SIG-M5 treated with dmso at 0.1 percent for 504 hours (cell line): Measurements from ENCODE around the gene EFEMP2.

Source experiments
- DNase-seq: peaks from one replicate; lab custom pipeline; 2025; ENCODE audit not compliant: unreplicated experiment; lab: John Stamatoyannopoulos, UW

Gene EFEMP2

DNA sequence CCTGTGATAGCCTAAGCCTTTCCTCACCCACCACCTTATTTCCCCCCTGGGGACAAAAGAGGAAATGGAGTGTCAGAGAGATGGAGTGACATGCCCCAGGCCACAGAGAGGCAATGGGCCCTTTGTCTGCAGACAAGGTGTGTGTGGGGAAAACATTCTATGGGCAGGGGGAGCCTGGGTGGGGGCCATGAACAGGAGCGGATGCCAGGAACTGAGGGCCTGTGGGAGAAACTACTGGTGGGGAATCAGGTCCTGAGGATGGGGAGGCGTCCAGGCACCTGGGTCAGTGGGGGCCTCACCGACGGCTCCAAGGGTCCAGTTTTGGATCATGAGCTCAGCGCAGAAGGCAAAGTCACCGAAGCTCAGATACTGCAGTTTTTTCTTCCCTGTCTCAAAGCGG is 12.6 kb upstream of the EFEMP2 start:
- DNase-seq: no peak

DNA sequence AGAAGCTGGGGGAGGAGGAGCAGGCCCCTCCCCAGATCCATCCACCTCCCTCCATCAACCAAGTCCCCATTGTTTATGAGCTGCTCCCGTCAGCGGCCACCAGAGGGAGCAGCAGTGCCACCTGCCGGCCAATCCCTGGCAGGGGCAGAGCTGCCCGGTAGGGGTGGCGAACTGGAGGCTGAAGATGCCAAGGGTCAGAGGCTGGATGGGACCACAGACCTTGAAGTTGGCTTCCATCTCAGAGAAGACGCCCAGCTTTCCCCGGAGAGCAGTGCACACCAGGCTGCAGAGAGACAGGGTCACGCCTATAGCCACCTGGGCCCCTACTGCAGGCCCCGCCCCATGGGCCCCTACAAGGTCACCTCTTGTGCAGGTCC is 12.1 kb upstream of the EFEMP2 start:
- DNase-seq: peak; percentile 67

DNA sequence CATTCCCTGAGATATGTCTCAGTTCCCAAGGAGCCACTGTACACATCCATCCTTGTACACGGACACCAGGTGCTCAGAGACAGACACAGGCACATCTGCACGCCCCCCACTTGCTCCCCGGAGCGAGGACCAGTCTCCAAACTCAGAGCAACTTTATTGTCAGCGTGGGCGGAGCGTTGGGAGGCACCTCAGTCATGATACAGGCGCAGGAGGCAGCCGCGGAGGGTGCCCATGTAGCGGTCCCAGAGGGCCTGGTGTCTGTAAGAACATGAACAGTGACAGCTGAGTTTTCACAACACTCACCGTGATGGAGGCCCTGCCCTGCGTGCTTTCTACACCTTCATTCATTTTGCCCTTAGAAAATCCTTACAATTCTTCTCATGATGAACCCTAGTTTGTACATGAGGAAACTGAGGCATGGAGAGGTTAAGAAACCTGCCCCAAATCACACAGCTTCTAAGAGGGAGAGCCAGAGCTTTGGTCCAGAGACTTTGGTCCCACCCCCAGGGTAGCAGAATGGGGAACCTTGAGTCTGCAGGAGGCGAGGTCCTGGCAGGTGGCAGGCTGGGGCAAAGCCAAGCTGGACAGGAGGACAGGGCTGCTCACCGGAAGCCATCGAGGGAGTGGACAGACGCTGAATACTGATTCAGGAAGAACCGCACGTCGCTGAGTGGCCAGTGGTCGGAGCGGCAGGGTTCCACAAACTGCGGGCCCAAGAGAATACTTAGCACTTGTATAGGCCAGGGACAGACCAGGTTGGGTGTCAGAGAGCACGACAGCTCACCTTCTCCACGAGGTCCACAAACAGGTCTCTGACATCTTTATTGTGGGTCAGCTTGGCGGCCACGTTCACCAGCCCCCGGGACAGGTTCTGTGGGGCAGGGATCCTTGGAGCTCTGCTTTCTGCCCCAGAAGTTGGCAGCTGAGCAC is 11.5 kb upstream of the EFEMP2 start:
- no peak for DNase-seq

DNA sequence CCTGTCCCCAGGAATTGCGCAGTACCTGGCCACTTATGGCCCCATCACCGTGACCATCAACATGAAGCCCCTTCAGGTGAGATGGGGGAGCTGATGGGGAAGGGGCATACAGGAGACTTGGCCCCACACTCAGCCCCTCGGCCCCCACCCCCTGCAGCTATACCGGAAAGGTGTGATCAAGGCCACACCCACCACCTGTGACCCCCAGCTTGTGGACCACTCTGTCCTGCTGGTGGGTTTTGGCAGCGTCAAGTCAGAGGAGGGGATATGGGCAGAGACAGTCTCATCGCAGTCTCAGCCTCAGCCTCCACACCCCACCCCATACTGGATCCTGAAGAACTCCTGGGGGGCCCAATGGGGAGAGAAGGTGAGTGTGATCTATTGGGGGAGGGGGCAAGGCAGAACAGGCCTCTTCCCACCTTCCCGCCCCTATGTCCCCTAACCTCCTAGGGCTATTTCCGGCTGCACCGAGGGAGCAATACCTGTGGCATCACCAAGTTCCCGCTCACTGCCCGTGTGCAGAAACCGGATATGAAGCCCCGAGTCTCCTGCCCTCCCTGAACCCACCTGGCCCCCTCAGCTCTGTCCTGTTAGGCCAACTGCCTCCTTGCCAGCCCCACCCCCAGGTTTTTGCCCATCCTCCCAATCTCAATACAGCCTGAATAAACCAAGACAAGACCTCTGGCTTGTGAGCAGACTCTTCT is 10.6 kb upstream of the EFEMP2 start:
- no peak for DNase-seq

DNA sequence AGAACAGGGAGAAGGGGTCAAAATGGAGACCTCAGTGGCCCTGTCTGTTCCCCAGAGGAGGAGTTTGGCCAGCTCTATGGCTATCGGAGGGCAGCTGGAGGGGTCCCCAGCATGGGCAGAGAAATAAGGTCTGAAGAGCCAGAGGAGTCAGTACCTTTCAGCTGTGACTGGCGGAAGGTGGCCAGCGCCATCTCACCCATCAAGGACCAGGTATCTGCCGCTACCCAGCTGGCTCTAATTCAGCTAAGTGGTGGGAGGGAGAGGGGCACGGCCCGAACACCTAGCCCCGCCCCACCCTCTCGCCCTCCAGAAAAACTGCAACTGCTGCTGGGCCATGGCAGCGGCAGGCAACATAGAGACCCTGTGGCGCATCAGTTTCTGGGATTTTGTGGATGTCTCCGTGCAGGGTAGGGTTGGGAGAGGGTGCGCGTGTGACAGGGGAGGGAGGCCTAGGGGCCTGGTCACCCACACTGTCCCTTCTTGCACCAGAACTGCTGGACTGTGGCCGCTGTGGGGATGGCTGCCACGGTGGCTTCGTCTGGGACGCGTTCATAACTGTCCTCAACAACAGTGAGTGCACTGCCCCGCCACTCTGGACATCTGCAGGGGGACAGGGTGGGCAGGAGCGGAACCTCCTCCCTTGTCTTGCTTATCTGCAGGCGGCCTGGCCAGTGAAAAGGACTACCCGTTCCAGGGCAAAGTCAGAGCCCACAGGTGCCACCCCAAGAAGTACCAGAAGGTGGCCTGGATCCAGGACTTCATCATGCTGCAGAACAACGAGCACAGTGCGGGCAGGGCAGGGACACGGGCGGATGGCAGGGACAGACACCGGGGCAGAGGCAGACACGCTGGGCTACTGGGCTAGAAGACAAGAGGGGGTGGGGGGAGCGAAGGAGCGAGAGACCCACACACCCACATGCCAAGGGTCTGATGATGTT is 9.8 kb upstream of the EFEMP2 start:
- no peak for DNase-seq

DNA sequence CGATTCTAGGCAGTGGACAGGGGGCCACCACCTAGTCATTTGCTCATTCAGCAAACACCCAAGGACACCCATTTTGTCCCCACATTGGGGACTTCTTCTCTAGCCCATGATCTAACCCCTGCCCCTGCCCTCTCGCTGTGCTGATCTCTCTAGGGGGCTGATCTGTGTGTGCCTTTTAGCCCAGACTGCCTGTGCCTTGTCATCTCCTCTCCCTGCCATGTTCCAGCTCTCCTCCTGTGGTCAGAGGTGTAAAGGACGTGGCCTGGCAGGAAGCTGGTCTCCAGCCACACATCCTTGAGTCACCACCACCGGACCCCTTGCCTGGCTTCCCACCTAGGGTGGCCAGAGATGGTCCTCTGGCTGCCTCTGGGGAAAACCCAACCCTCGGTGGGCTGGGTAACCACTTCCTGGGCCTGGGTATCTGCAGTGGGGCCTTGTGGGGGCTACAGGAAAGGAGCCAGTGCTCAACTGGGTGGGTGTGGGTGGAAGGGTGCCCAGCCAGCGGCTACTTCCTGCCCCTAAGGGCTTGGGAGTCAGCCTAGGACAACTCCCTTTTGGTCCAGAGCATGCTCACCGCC is 8.3 kb upstream of the EFEMP2 start:
- DNase-seq: no peak

DNA sequence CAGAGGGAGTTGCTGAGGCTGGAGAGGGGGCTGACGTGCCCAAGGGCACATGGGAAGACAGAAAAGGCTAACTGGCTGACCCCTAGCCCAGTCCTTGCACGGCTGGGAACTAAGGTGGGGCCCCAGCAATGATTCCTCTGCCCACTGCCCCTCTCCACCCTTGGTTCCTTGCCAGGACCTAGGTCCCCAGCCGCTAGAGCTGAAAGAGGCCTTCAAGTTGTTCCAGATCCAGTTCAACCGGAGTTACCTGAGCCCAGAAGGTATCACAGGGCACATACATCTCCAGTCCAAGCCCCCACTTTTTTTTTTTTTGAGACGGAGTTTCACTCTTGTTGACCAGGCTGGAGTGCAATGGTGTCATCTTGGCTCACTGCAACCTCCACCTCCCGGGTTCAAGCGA is 7.4 kb upstream of the EFEMP2 start:
- no peak for DNase-seq

DNA sequence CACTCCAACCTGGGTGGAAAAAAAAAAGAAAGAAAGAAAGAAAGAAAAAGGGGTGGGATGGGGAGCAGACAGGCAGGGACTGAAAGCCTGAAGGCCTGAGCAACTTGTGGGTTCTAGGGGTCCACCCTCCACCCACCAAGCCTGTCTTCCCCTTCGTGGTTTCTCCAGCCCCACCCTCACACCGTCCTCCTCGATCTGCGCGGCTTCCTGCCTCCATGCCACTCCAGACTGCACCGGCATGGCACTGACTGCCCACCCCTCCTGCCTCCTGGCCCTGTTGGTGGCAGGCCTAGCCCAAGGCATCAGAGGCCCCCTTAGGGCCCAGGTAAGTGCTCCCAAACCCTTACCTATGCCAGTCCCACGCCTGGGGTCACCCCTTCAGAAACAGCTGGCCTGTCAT is 7.0 kb upstream of the EFEMP2 start, which contains the start of gene CTSW:
Gene CTSW, plus strand, starts transcription at position 221 of the 400 bp plus-strand sequence. Its CDS starts 18 bp downstream, at position 239.
- DNase-seq: no peak

DNA sequence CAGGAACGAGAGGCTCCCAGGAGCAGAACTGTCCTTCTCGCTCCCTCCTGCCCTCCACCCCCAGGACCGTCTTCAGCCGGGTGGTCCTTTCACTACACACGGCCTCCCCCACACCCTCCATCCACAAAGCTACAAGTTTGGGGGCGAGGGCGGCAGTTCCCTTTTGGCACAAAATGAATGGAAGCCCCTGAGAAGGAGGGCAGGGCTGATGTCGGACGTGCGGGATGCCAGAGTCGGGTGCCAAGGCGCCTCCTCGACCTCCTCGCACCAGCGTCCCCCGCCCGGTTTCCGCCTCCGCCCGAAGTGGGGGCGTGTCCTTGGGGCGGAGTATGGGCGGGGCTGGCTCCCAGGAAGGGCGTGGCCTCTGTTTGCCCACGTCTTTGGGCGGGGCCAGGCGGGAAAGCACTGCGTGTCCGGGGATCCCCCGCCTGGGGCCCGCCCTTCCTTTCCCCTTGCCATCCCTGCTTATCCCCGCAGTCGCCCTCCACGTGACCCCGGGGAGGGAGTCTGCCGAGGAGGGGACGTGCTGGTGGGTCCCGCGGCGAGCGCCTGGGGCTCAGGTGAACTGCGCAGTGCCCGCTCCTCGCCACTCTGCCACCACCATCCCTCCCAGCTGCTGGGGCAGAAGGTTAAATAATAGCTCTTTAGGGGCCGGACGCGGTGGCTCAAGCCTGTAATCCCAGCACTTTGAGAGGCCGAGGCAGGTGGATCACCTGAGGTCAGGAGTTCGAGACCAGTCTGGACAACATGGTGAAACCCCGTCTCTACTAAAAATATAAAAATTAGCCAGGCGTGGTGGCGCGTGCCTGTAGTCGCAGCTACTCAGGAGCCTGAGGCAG is 937 bp upstream of the EFEMP2 start:
- peak; percentile 88 for DNase-seq

DNA sequence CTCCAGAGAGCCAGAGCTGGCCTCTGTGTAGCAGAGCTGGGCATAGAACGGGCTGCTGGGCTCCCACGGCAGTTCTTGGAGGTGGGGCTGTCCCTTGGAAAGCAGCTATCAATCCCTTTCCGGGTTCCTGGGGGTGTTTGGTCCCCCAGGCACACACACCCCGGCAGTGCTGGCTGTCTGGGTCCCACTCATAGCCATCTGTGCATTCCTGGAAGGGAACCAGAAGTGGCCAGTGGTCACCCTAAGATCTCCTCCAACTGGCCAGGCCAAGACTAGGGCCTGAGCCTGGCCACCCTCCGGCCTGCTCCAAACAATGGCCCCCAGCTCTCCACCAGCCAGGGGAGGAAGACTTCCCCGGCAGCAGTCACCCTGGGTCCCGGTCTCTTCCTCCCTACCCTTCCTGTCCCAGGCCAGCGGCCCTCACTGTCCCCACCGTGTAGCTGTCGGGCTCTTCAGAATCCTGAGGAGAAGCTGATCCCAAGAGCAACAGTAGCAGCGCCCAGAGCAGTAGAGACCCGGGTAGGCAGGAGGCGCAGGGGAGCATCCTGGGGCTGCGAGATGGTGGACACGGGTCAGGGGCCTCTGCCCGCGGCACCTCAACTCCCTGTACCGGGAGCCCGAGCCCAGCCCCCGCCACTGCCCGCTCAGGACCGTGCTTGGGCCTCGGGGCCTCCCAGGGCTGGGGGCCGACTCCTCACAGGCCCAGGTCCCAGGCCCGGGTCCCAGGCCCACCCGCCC is 620 bp downstream of the EFEMP2 start:
- no peak for DNase-seq

DNA sequence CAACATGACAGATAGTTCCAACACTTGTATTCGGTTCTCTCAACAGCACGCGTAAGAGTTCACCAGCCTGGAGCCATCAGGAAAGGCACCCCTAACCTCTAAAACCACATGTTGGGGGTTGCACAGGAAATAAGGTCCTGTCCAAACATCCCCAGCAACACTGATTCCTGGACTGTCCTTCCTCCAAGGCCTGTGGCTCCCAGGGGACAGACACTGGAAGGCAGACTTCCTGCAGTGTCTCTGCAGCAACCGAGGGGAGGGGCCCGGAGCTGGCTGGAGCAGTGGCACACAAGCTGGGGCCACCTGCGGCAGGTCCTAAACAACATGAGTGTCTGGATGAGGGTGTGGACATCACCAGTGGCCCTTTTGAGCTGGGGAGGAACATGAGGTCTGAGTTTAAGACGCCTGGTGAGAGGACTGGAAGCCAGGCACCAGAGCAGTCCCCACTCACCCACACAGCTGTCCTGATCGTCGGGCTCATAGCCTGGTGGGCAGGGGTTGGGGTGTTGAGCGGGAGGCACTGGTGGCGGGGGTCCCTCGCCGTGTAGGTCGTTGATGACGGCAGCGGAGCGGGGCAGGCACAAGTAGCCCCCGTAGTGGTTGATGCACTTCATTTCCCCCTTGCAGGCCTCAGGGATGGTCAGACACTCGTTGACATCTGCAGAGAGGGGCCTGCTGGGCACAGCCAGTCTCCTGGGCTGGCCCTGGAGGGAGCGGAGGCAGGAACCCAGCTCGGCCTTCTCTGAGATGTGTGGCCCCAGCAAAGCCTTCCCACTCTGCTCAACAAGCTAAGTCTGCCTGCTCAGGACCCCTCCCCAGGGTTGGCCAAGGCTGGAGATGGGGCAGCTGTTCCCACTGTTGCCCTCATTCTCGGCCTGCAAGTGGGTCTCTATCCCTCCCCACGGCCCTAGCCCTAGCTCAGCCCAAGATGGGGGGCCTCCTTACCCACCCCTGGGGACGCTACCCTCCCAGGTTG is 1.6 kb downstream of the EFEMP2 start:
- DNase-seq: no peak

DNA sequence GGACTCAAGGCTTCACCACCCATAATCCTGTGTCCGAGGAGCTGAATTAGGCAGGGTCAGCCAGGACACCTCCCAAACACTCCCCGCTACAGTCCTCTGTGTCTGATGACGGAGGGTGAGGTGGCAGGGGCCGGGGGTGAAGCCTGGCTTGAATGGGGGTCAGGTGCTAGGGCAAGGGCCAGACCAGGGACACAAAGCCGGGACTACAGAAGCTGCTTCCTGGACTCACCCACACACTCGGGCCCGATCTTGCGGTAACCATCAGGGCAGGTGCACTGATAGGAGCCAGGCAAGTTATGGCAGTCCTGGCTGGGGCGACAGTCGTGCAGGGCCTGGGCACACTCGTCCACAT is 2.3 kb downstream of the EFEMP2 start:
- DNase-seq: no peak

DNA sequence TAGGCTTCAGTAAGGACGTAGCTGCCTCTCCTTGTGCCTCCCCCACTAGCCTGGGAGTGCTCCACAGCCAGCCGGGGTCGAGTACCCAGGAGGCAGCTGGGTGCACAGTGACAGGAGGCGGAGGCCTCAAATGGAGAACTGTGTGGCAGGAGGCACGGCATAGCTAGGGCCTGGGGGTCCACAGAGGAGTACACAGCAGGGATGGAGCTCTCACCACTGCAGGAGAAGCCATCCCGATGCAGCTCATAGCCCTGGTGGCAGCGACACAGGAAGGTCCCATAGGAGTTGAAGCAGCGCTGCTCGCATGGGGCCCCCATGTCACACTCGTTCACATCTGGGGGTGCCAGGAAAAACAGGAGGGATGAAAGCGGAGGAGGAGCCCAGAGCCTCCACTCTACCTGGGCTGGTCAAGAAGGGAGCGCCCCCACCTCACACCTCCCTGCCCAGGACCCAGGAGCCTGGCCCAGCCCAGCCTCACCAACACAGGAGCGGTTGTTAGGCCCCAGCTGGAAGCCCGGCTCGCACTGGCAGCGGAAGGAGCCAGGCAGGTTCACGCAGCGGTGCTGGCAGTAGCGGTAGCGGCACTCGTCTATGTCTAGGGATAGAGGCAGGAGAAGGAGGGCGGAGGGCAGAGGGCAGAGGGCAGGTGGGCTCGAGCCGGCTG is 2.8 kb downstream of the EFEMP2 start:
- DNase-seq: no peak

DNA sequence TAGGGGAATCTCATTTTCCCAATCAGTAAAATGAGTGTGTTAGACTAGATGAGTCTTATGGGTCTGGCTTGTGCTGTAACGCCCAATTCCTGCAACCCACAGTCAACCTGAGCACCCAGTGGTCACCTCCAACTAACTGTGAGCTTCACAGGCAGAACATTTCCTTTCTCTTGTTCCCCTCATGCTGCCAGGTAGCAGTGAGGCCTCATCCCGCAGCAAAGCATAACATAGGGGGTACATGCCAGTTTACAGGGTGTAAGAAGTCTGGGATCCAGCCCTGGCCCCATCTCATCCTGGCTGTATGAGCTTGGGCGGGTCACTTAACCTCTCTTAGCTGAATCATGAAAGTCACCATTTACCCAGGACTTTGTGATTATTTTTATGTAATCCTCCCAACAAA is 3.7 kb downstream of the EFEMP2 start:
- DNase-seq: no peak

DNA sequence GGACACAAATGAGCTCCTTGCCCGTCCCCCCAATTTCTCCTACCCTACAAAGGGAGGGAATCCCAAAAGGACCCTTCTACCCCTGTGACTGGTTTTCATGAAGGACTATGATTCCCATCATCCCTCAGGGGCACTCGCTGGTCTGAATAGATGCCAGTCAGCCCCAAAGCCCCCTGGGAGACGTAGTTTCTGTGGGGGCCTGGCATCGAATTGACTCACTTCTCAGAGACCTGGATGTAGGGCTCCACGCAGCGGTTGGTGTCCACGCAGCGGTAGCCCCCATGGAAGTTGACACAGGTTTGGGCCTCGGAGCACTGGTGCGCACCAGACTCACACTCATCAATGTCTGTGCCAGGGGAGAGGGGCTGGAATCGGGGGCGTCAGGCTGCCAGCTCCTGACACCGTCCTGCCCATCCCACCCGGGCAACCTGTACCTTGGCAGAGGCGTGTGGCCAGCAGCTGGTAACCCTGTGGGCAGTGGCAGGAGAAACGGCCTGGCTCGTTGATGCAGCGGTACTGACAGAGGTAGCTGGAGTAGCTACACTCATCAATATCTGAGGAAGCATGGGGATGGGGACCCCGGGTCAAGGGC is 4.4 kb downstream of the EFEMP2 start:
- DNase-seq: no peak

DNA sequence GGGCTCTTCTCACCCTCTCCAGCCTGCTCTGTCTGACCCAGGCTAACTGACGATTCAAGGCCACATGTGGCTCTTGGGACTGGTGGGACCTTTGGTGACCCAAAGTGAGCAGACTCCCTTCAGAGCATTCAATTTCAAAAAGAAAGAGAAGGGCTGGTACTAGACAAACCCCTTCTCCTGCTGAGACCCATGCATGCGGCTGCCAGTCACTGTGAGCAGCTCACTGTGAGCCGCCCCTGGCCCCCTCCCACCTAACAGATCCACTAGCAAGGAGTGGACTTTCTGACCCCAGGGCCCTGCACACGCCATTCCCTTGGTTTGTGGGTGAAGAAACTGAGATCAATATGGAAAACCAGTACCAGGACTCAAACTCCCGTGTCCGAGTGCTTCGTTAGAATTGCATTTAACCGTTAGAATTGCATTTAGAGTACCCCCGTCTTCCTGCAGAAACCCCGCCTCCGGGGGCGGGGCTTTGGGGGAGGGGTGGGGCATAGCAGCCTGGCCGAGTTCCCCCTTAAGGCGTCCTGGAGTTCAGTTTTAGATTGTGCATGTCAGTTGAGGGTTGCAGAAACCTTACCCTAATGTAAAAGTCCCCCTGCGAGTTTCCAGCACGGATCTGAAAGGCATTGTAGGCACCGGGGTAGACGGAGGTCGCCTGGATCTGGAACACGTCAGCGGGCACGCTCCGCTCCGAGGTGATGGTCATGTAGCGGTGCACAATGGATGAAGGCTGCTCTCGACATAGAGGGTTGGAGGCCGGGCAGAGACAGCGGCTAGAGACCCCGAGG is 5.1 kb downstream of the EFEMP2 start:
- DNase-seq: peak; percentile 14
